CD4-positive, alpha-beta T cell treated with Interleukin-15 for 1 hour (primary cell): ENCODE data around the gene MACROD2.
A peak's percentile ranks its signal among the peaks of the same experiment; 100 is the strongest.
"Not testable (repeated sequence)": the region's sequence is repeated elsewhere in the genome, so short reads cannot be mapped to it uniquely, and the experiment has no call there.

Source experiments
- DNase-seq: peaks from one replicate; pipeline ENCODE4 v3.0.0-alpha.2; 2020

MACROD2 gene

GRCh38 chr20:15985494-15986368 lies 1990.4 kb downstream of the MACROD2 start:
- peak; percentile 46 for DNase-seq

DNA sequence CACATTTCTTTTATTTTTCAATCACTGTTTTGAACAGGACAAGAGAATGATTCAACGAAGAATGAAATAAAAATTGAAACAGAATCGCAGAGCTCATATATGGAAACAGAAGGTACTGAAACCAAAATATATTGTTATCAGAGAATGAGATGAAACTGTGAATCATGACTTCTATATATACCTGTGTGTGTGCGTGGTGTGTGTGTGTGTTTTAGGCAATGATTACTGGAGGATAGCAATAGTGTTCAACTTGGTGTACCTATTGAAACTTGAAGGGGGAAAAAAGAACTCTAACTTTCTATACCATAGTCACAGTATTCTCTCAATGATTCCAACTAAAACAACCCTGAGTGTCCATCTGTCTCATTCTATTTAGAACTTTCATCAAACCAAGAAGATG lies 1991.4 kb downstream of the MACROD2 start:
- no peak for DNase-seq

GRCh38 chr20:15991279-15991678 lies 1996.0 kb downstream of the MACROD2 start:
- DNase-seq: no peak

DNA sequence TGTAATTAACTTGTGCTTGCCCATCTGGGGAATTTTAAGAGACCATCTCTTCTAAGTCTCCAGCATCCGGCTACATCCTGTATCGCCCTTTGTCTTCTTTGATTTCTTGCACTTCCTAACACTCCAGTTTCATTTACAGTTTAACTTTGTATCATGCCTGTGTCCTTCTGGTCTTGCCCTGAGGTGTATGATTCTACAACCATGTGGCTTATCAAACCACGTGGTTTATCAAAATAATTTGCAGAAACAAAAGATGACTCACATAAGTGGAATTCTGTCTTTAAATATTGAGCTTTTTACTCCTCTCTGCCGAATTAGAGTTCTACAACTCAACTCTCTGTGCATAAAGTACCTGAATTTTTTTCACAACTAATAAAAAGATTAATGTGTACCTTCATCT lies 1997.2 kb downstream of the MACROD2 start:
- DNase-seq: no peak

GRCh38 chr20:16000112-16000511 lies 2004.8 kb downstream of the MACROD2 start:
- DNase-seq: no peak

DNA sequence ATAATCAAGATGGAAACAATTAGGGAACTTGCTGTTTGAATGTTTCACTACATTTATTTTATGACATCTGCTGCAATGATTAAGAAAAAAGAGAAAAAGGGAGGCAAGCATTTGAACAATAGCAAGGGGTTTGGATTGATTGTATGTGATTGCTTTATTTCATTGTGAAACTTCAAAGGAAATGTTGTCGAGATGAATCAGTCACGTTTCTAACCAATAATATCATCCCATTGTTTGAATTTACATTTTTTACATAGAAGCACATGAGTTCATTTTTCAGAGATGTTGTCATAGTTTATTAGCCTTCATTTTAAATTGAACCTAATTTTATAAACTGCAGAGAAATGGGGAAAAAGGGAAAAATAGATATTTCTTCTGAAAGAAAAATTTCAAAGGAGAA lies 2006.0 kb downstream of the MACROD2 start:
- no peak for DNase-seq

- DNase-seq: no peak
These were observed 2008.0 kb downstream of the MACROD2 start for GRCh38 chr20:16003310-16003709.

DNA sequence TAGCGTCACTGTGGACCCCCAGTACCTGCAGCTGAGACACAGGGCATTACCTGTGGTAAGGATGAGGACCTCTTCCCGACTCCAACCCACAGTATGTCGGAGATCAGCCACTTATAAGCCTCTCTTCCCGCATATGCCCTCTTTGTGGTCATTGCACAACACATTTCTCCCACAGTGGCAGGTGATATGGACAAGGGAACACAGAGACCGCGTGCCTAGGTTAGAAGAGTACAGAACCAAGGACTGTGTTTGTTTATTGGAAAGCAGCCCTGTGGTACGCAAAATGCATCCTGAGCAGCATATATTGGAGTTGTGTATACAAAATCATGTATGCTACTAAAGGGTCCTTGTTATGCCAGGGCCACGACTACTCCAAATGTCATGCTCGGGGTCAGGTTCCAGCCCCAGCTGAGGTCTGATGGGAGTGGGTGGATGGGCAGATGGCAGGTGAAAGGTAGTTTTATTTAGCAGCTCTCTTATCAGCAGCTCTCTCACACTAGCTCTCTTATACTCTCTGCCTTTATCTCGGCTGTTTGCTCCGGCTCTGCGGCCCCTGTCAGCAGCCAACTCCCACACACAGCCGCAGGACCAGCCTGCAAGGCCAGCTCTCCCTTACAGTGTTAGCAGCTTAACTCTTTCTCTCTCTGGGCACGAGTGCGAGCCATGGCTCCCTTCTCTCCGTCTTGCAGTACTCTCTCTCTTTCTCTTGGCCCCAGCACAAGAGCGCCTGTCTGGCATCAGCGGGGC lies 2009.0 kb downstream of the MACROD2 start:
- no peak for DNase-seq

DNA sequence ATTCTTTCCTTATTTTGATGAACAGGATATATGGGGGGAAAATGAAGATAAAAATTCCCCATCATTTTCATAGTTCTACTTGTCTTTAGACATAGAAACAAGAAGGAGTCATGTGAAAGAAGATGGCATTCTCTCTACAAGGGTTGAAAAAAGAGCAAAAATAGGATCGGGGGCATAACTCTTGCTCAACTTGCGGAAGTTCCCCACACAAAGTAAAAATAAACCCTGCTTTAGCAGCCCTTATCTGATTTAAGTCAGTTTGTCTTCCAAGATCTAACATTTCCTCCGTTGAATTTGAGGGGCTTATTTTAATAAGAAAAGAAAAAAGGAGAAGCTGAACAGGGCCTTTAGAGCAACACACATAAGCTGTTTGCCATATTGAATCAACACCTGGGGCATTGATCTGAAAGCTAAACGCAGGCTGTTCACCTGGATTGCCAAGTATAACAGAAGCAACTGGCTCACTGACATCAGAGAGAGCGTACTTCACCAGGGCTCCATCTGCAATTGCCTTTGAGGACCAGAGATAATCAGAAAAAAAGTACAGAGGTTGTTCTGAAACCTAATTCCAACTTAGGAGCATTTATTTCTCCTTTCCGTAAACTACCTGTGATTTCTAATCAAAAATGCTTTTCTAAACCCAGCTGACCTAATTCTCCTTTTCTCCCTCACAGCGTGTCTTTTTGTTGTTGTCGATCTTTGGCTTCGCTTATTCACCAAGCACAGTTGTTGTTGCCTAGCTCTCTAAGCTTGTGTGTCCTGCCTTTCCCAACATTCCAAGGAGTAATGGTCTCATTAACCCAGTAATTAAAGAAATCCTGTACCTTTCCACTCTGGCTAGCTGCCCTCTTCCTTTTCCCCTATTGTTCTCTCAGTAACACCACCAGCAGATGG lies 2010.0 kb downstream of the MACROD2 start:
- DNase-seq: no peak

DNA sequence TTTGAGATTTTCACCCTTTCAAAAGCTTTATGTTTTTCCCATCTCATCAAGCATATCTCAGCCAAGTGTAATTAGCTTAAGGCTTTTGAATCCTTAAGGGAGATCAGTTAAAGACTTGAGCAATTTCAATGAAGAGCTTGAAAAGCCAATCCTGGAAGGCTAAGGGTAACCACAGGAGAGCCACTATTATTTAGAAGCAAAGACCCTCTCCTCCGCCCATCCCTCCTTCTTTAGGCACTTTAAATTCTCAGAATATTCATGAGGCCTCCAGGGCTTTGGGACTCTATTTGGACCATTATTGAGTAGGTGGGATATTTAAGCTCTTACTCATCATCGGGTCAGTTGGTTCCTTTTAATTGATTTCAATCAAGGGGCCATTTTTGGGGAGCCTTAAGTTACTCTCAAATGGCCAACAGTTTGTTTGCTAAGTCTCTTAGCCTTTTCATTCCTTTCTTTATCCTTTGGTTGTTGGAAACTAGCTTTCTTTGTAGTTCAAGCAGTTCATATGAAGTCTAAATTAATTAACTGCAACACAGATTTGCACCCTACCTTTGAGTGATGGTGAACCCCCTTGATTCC lies 2010.7 kb downstream of the MACROD2 start:
- no peak for DNase-seq

DNA sequence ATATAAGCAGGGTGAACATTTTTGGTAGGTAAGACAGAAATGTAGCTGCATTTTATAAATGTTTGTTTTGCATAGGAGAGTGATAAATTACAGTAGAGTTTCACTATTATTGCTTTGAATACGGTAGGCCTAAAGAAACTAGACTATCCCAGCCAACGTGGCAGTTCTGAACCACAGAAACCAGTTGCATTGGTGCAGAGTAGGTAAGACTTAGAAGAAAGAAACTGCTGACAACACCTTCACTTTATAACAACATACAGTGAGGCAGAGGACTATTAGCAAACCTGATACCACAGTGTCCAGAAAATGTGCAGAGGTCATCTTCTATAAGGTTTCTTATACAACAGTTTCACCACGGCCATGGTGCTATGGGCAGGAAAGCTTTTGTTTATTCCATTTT lies 2011.8 kb downstream of the MACROD2 start:
- DNase-seq: no peak

DNA sequence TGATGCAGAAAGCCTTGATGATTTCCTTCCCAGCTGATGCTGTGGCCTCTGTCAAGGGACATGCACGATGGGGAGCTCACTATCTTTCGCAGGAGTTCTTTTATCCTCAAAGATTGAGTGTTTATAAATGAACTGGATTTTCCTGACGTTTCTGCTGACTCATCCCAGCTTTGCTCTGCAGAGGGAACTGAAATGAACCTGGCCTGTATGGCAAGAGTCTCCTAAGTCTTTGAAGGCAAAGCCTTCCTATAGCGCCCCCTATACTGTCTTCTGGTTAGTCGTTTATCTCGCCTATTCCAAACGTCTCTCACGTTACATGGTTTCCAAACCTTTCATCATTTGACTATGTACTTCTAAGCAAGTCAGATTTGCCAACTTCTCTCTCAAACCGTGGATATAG lies 2012.6 kb downstream of the MACROD2 start:
- no peak for DNase-seq

GRCh38 chr20:16011056-16011455 lies 2015.7 kb downstream of the MACROD2 start:
- DNase-seq: no peak

- no peak for DNase-seq
These were observed 2016.2 kb downstream of the MACROD2 start for GRCh38 chr20:16011519-16011918.

DNA sequence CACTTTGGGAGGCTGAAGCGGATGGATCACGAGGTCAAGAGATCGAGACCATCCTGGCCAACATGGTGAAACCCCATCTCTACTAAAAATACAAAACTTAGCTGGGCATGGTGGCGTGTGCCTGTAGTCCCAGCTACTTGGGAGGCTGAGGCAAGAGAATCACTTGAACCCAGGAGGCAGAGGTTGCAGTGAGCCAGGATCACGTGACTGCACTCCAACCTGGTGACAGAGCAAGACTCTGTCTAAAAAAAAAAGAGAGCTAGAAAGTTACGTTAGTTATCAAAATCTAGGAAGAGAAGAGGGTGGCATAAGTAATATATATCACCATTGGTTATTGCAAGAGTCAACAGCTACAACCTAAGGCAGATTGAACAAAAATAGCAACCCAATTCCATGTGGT lies 2017.6 kb downstream of the MACROD2 start:
- not testable (repeated sequence) for DNase-seq

DNA sequence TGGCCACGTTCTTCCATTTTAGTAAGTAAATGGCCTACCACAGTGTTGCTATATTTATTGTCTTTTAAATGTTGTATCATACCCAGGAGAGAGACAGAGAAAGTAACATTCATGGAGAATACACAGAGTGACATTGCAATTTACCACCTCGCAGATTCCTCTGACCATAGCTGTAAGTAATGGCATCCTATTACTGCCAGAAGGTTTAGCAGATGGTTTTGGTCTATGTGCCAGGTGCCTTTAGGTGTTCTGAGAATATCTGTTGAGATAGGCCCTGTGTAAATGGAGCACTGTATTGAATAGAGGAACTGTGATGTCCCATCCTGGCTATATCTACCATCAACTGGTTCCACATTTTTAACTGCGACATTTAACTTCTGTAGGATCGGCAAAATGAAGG lies 2018.3 kb downstream of the MACROD2 start:
- DNase-seq: no peak

DNA sequence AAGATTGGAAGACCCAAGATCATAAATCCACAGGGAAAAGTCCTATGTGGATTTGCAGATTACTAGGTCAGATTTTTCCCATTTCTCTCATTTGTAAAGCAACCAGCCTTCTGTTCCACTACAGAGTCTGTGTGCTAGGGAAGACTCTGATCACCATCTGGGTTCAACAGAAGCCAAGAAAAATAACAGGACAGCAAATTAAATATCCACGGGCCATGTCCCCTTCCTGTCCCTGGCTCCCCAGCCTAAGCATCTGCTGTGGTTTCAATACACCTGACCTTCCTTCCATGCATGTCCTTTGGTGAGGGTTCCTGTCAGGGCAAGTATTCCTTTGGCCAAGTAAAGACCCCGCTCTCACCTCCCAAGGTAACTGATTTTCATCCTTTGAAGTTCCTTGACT lies 2019.1 kb downstream of the MACROD2 start:
- DNase-seq: no peak

DNA sequence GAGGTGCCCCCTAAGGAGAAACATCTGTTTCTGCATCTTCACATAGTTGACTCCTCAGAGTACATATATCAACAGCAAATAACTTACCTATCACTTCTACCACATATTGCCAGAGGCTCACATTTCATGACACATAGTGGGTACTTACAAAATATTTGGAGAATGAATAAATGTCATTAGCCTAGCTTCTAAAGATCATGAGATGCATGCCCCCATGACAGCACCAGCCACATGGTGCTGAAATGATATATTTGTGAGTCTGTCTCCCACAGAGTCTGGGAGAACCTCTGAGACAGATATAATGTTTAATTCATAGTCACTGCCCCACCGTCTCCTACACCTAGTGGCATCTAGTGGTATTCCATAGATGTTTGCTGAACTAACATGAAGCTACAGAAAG lies 2022.3 kb downstream of the MACROD2 start:
- no peak for DNase-seq

GRCh38 chr20:16018881-16019280 lies 2023.6 kb downstream of the MACROD2 start:
- no peak for DNase-seq

- DNase-seq: no peak
These were observed 2025.7 kb downstream of the MACROD2 start for GRCh38 chr20:16020971-16021370.

GRCh38 chr20:16025084-16025483 lies 2029.8 kb downstream of the MACROD2 start:
- no peak for DNase-seq

- DNase-seq: no peak
These were observed 2032.4 kb downstream of the MACROD2 start for GRCh38 chr20:16027686-16028085.

- no peak for DNase-seq
These were observed 2033.6 kb downstream of the MACROD2 start for GRCh38 chr20:16028923-16029322.
